ENCODE results near the gene XPO5. TPM values are rescaled to one million over a fixed set of nuclear protein-coding genes. Genes with fewer than 3 reads are reported as not detected.

Gene XPO5
- polyA plus RNA-seq, 1 of the 3 experiments (the other 2 are of a cell fraction) = 29.5 TPM

DNA sequence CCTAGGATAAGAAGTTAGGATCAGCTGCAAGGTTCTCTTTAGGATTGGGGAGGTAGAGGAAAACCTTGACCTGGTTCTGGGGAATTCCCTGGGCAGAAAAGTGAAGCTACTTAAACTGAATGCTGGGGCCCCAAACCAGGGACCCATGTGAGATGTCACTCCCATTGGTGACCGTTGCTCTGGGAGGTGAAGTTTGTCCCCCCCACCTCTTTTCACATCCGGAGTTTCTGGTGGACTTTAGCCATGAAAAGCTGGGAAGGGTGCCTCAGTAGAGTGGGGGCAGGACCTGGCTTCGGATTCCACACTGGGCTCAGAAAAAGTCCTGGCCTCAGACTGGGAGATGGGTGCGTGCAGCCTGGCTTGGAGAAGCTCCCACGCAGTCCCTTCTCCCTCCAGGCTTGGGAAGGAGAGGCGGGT, 85.3 kb downstream of the XPO5 start:
- H3K27ac ChIP-seq (ENCODE audit: low read depth in 2 of 2, low read length in 1 of 2) = no peak overlapping the region; a peak in 1 of 4 replicates
- no peak overlapping the region for H2AFZ ChIP-seq (ENCODE audit: low read depth)
- H3K4me3 ChIP-seq (ENCODE audit: low read depth in 2 of 2, low read length in 1 of 2) = no peak overlapping the region
- no peaks in the 10 kb centered on the region for H3K36me3 ChIP-seq (replicated peaks in 1 of 2; ENCODE audit: control insufficient read depth in 1 of 2, insufficient read depth in 2 of 2, low read length in 1 of 2)
- 94% methylated on average over 4 of the region's 6 CpGs for WGBS (ENCODE audit: low lambda C conversion rate)
- peaks cover 35% of the 10 kb centered on the region; the same call in 1 of the 2 replicates for H4K20me1 ChIP-seq (ENCODE audit: insufficient read depth)
- TF ChIP-seq FOSL2 (IDR thresholded peaks at IDR 0.05; ENCODE audit: borderline replicate concordance, low read depth) (no peak), NFIC (IDR thresholded peaks at IDR 0.05; ENCODE audit: borderline replicate concordance) (no peak), POLR2AphosphoS5 (IDR thresholded peaks at IDR 0.05; ENCODE audit: low read depth, low read length) (no peak), TAF1 (IDR thresholded peaks at IDR 0.05; ENCODE audit: borderline replicate concordance, low read depth, low read length) (no peak), GATA2 (CRISPR knock-in tag; IDR thresholded peaks at IDR 0.05) (no peak), USF2 (IDR thresholded peaks at IDR 0.05; ENCODE audit: borderline replicate concordance, low read depth, low read length) (no peak), RCOR1 (IDR thresholded peaks at IDR 0.05; ENCODE audit: low read length) (no peak), ELF1 (IDR thresholded peaks at IDR 0.05) (no peak), FOXM1 (IDR thresholded peaks at IDR 0.05; ENCODE audit: low read depth) (no peak)
- TF ChIP-seq, protein P1, sequence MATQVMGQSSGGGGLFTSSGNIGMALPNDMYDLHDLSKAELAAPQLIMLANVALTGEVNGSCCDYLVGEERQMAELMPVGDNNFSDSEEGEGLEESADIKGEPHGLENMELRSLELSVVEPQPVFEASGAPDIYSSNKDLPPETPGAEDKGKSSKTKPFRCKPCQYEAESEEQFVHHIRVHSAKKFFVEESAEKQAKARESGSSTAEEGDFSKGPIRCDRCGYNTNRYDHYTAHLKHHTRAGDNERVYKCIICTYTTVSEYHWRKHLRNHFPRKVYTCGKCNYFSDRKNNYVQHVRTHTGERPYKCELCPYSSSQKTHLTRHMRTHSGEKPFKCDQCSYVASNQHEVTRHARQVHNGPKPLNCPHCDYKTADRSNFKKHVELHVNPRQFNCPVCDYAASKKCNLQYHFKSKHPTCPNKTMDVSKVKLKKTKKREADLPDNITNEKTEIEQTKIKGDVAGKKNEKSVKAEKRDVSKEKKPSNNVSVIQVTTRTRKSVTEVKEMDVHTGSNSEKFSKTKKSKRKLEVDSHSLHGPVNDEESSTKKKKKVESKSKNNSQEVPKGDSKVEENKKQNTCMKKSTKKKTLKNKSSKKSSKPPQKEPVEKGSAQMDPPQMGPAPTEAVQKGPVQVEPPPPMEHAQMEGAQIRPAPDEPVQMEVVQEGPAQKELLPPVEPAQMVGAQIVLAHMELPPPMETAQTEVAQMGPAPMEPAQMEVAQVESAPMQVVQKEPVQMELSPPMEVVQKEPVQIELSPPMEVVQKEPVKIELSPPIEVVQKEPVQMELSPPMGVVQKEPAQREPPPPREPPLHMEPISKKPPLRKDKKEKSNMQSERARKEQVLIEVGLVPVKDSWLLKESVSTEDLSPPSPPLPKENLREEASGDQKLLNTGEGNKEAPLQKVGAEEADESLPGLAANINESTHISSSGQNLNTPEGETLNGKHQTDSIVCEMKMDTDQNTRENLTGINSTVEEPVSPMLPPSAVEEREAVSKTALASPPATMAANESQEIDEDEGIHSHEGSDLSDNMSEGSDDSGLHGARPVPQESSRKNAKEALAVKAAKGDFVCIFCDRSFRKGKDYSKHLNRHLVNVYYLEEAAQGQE (IDR thresholded peaks at IDR 0.05; ENCODE audit: low read depth, low read length) = no peak
- TF ChIP-seq, protein P2, sequence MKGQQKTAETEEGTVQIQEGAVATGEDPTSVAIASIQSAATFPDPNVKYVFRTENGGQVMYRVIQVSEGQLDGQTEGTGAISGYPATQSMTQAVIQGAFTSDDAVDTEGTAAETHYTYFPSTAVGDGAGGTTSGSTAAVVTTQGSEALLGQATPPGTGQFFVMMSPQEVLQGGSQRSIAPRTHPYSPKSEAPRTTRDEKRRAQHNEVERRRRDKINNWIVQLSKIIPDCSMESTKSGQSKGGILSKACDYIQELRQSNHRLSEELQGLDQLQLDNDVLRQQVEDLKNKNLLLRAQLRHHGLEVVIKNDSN (IDR thresholded peaks at IDR 0.05; ENCODE audit: borderline replicate concordance, low read depth) = no peak
- H3K27me3 ChIP-seq (ENCODE audit: insufficient read depth) = no peaks in the 10 kb centered on the region
- H3K79me2 ChIP-seq (ENCODE audit: insufficient read depth) = peaks cover 43% of the 10 kb centered on the region
- DNase-seq = no peak
- POLR2A ChIA-PET = interaction anchor here (1.7 to 2.0 kb wide), 2 partner anchors 34 to 46 kb away, joined by 5 read pairs; no protein-coding TSS in a partner anchor
- CTCF ChIA-PET = interaction anchor here (1.4 to 22.4 kb wide), 4 partner anchors 16 to 104 kb away, joined by 4 to 382 read pairs (median 108); partner anchors contain the start of genes DLK2 and LRRC73
- no peaks in the 10 kb centered on the region for H3F3A ChIP-seq (replicated peaks; ENCODE audit: insufficient read depth)
- peaks cover 24 to 27% of the 10 kb centered on the region in 2 experiments for H3K4me1 ChIP-seq (ENCODE audit: control insufficient read depth in 1 of 2, insufficient read depth in 2 of 2, low read depth in 1 of 2, low read length in 1 of 2)
- H3K4me2 ChIP-seq = no peak overlapping the region
- H3K9me2 ChIP-seq = no peaks in the 10 kb centered on the region
- no peaks in the 10 kb centered on the region for H3K9me3 ChIP-seq
- H3K9ac ChIP-seq = no peak overlapping the region
